GOT3 (cell line): ENCODE results near the gene BICDL1.
"Not testable (repeated sequence)": the region's sequence is repeated elsewhere in the genome, so short reads cannot be mapped to it uniquely, and the experiment has no call there.

Experiments
- DNase-seq: peaks from one replicate; lab custom pipeline; 2025; ENCODE audit warnings: mixed read lengths; lab: John Stamatoyannopoulos, UW

Gene BICDL1

DNA sequence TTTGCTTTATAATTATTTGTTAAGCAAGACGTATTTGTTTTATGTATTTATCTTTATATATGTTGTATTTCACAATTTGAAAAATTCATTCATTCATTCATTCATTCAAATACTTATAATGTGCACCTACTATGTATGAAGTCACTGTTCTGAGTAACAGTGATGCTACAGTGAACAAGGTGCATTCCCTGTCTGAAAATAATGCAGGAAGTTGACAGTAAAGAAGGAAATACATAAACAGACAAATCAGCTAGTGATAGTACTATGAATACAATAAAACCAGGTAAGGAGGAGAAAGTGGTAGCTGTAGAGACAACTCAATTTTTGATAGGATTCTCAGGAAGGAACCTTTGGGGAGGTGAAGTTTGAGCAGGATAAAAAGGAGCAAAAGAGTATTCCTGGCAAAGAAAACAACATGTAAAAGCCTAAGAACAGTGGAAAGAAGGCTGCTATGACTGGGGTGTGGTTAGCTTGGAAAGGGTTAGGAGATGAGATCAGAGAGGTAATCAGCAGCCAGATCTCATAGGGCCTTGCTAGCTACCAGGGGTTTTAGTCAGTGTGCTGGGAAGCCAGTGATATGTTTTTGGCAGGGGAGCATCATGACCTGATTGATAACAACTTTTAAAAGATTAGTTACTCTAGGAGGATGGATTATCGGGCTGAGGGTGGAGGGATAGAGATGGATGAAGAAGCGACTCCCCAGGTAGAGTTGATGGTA lies 17.4 kb downstream of the BICDL1 start:
- no peak for DNase-seq

DNA sequence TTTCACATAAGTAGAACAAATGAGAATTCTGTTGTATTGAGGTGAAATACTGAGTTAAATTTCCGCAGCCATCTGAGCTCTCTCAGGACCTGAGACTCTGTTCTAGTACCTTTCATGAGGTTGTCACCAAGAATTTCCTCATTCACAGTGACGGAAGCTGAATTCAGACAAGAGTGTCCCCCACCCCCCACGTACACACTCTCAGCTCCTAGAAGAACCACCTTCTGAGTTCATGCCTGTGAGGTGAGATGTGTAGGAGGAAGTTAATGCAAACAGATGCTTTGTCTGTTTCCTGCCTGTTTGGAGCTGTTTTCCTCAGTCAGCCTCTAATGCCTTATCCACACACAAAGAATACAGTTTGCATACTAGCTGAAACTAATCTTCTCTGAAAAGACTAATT lies 18.2 kb downstream of the BICDL1 start:
- no peak for DNase-seq

DNA sequence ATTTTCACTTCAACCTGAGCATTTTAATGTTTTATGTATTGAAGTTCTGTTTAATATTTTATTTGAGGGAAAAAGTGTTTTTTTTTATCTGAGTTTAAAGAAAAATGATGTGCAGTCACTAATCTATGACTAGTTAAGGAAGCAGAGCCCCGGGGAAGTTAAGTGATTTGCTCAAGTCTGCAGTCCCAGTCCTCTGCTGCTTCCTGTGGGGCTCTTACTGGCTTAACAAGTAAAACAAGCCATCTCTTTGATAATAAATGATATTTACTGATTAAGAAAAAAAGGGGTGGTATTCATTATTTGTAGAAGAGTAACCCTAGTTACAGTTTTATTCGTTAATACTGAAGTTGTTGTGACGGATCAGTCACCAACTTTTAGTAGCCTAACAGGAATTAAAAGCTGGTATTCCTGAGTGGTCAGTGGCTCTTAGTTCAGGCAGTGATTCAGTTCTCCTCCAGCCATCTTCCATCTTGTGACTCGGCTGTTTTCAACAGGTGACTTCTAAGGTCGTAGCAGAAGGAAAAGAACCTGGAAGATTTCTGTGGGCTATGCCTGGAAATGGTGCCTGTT lies 21.7 kb downstream of the BICDL1 start:
- no peak for DNase-seq

DNA sequence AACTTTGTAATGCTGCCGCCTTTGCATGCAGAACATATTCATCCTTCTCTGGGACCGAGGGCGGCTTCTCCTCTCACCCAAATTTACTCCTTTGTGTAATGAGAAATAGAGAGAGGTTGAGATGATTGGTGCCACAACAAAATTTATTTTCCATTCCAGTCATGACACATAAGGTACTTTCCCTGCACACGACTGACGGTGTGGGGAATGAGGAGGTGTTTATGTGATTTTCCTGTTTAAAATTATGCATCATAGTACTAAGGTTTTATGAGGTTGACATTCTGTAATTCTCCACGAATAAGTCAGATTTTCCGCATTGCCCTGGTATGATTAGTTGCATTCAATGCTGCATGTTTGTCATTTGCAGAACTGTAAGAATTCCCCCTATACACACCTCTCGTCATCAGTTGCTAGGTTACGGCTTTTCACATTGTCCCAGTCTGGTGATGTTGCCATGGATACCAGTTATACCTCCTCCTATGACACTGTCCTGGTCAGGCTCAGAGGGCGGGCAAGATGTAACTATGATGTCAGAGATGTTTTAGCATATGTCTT lies 23.1 kb downstream of the BICDL1 start:
- DNase-seq: peak; percentile 4

DNA sequence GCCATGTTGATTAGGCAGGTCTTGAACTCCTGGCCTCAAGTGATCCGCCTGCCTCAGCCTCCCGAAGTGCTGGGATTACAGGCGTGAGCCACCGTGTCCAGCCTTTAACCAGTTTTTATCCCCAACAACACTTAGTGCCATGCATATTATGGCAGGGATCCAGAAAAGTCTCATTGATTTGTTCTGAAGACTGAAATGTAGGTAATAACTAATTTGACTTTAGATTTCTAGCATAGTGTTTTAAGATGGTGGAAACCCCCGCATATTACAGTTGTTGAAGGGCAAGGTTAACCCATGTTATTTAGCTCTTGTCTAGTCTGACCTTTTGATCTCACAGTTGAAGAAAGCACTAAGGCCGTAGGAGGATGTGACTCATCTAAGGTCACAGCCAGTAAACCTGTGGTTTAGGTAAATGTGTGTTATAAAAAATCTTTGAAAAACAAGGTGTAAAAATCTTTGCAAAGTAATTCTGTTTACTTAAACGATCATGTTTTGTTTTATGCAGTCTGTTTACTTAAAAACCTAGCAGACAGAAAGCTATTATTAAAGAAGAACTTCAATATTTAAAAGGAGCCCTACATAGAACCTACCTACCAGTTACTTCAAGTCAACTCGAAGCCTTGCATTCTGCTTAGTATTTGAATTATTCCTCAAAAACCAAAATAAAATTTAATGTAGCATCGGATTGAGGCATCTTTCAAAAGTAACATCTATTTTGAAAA lies 24.8 kb downstream of the BICDL1 start:
- no peak for DNase-seq

DNA sequence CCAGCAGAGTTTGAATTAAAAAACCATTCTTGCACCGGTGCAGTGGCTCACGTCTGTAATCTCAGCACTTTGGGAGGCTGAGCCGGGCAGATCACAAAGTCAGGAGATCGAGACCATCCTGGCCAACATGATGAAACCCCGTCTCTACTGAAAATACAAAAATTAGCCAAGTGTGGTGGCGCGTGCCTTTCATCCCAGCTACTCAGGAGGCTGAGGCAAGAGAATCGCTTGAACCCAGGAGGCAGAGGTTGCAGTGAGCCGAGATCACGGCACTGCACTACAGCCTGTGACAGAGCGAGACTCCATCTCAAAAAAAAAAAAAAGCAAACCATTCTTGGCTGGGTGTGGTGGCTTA lies 25.3 kb downstream of the BICDL1 start:
- DNase-seq: not testable (repeated sequence)

DNA sequence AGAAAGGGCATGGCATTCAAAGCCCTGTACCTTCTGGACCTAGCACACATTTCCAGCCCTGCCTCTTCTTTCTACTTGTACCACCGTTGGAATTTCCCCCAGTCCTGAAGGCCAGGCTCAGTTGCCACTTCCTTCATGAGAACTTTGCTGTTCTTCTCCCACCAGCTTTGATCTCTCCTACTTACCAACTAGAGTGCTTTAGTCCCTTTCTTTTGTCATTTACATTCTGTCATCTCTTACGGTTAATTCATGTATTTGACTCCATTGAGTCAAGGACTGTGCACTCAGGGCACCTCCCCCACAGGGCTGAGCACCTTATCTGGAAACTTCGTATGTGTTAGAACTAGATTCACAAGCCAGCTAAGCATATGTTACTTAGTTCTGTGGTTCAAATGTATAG lies 26.3 kb downstream of the BICDL1 start:
- no peak for DNase-seq

DNA sequence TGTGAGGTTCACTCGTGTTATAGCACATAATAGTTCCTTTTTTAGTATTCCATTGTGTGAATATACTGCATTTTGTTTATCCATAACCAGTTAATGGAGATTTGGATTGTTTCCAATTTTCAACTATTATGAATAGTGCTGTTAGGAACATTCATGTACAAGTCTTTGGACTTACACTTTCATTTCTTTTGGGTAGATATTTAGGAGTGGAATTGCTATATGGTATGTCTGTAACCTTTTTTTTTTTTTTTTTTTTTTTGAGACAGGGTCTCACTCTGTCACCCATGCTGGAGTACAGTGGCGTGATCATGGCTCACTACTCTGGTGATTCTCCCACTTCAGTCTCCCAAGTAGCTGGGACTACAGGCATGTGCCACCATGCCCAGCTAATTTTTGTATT lies 27.2 kb downstream of the BICDL1 start:
- not testable (repeated sequence) for DNase-seq

DNA sequence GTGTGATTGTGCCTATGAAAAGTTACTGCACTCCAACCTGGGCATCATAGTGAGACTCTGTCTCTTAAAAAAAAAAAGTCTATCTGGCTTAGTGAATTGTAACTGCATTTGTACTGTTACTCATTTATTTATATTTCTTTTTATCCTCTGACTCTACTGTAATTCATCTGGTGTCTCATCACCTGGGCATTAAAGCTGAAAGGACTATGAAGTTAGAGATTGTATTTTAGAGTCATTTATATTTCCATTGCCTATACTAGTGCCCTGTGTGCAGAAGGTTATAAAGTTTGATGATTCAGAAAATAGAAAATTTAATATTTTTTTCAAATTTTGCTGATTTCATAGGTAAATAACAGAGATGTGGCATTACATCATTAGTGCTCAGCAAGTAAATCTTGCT lies 30.2 kb downstream of the BICDL1 start:
- DNase-seq: no peak

DNA sequence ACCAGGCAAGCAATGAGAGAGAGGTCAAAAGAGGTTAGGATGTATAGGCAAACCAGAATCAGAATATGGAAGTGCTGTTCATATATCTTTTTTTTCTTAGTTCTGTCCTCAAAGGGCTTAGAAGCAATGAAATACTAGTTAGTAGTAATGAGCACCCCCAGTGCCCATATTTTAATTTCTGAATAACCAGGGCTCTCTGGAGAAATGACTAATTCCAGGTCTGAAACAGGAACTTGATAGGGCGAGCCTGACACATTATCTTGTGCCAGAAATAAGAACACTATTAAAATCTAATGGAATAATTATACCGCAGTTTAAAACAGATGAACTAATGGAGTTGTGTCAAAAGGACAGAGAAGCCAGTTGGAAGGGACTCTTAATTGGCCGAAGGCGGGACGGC lies 30.9 kb downstream of the BICDL1 start:
- no peak for DNase-seq

DNA sequence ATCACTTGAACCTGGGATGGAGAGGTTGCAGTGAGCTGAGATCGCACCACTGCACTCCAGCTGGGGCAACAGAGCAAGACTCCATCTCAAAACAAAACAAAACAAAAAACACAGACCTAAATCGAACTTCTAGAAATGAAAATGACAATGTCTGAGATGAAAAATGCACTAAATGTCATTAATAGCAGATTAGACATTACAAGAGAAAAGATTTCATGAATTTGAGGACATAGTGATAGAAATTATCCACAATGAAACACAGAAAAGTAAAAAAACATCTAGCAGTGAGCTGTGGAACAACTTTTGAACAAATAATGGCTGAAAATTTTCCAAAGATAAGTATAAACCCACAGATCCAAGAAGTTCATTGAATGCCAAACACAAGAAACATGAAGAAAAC lies 35.2 kb downstream of the BICDL1 start:
- DNase-seq: no peak

DNA sequence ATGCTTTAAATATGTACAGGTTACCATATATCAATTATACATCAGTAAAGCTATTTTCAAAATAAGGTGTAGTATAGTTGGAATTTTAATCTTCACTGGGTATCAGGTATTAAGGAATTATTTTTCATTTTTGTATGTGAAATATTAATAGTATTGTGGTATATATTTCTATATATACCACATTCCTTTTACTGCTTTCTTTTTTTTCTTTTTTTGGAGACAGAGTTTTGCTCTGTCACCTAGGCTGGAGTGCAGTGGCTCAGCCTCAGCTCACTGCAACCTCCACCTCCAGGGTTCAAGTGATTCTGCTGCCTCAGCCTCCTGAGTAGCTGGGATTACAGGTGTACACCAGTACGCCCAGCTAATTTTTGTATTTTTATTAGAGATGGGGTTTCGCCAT lies 36.6 kb downstream of the BICDL1 start:
- DNase-seq: no peak

DNA sequence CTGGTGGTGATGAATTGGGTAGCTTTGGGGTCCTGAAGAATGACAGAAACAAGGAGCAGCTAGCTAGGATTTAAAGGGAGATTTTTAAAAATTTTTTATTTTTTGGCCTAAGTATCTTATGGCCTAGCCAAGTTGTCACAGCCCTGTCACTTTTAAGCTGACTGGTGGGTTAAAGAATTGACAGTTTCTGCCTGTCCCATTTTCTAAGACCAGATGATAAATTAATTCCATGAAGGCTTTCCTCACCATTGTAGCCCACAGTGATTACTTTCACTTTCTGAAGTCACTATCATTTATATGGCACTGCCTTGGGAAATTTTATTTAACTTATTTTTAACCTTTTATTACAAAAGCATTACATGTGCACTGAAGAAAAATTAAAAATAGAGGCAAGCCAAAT lies 43.2 kb downstream of the BICDL1 start:
- DNase-seq: no peak

DNA sequence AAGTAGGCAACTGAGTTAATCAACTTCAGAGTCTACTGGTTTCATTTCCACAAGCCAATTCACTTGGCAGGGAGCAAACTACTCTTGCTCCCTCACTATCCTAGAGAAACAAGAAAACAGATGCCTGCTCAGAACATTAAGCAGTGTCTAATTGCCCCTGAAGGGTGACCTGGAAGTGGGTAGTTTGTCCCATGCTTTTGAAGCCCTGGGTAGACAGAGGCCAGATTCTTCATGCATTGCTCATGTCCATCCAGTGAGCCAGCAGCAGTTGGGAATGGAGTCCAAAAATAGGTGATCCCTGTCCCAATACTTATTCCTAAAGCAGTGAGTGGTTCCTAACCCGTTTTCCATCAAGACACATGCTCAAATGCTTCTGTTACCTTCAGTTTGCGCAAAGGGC lies 48.8 kb downstream of the BICDL1 start:
- no peak for DNase-seq

DNA sequence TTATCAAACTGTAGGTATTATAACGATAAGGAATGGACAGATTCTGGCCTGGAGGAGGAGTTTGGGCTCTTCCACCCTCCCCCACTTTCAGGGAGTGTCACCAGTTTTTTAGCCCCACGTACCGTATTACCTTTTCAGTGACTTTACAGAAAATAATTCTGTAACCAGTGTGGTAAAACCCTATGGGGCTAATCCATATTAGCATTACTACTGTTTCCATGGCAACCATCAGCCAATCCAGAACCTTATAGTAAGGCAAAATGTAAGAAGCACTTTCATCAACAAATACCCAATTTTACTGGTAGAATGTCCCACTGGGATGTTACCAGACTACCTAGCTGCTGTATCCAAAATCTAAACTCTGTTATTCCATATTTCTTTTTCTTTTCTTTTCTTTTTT lies 50.7 kb downstream of the BICDL1 start:
- no peak for DNase-seq

DNA sequence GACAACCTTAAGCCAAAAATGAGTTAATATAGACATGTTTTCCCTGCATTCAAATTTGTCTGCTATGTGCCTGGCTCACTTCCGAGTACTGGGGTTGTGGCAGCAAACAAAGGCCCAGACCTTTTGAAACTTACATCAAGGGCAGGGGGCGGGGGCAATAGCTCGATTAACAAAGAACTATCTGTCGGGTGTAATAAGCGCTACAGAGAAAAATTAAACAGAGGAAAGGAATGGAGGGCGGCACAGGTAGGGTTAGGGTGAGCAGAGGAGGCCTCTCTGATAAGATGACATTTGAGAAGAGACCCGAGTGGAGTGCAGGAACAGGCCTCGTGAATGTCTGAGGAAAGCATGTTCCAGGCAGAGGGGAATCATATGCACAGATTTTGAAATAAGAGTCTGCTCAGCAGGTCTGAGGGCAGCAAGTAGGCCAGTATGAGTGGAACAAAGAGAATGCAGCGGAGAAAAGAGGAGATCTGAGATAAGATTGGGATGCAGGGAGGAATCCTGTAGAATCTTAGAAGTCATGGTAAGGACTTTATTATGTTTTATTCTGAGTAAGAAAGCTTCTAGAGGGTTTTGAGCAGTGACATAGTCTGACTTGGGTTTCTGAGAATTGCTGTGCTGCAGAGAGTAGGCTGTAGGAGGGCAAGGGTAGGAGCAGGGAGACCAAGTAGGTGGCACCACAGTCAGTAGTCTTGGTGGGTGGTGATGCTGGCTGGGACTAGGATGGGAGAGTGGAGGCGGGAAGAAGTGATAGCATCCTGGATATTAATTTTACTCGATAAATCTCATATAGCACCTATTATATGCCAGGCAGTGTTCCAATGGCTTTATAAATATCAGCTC lies 52.6 kb downstream of the BICDL1 start:
- no peak for DNase-seq

DNA sequence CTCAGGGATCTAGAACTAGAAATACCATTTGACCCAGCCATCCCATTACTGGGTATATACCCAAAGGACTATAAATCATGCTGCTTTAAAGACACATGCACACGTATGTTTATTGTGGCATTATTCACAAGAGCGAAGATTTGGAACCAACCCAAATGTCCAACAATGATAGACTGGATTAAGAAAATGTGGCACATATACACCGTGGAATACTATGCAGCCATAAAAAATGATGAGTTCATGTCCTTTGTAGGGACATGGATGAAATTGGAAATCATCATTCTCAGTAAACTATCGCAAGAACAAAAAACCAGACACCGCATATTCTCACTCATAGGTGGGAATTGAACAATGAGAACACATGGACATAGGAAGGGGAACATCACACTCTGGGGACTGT lies 56.3 kb downstream of the BICDL1 start:
- DNase-seq: not testable (repeated sequence)

DNA sequence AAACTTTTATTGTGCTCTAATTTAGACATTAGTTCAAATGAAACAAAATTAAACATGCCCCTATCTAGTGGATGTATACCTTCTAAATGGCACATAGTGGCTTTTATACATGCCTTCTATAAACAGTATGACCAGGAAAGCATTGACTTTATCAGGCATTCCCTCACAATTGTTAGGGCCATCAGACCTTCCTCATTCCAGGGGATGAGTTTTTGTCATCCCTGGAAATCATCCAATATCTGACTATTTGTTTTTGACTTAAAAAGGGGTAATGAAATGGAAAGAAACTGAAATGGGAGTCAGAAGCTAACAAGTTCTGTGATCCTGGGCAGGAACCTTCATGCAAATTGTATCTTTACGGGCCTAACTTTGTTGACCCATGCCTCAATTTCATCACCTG lies 58.0 kb downstream of the BICDL1 start:
- no peak for DNase-seq

DNA sequence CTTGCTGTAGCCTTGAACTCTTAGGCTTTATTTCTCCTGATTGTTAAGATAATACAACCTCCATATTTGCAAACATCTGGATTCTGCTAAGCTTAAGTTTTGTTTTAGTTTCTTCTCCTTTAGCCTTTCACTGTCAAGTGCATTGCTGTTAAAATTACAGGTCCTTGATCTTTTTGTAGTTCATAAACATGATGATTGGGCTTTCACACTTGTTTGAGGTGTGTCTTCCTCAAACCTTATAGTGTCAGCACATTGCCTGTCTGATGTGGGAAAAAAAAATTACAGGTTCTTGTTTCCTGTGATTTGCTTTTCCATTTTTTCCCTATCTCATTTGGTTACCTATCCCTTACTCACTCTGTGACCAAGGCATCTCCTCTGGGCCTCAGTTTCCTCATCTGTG lies 59.2 kb downstream of the BICDL1 start:
- no peak for DNase-seq

DNA sequence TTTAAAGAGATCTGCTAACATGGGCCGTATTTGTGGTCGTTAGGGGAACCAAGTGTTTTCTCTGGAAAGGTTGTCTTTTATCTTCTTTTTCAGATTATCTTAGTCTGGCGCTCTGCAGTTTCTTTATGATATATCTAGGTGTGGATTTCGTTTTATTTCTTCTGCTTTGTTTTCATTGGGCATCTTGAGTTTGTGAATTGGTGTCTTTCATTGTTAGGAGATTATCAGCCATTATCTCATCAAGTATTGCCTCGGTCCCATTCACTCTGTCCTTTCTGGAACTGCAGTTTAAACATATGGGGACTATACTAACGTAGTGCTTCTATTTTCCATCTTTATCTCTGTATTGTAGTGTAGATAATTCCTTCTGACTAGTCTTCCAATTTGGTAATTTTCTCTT lies 60.4 kb downstream of the BICDL1 start:
- DNase-seq: no peak

DNA sequence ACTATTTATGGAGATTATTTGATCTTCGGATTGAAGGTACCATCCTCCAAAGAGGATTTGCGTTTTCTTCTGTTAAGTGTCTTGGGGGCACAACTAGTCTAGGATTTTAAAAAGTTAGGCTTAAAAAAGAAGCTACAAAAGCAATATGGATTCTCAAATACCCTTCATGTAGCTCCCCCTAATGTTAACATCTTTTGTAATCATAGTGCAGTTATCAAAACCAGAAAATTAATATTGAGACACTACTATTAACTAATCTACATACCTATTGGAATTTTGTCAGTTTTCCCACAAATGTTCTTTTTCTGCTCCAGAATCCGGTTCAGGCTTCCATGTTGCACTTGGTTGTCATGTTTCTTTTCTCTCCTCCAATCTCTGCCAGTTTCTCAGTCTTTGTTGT lies 62.5 kb downstream of the BICDL1 start:
- DNase-seq: no peak

DNA sequence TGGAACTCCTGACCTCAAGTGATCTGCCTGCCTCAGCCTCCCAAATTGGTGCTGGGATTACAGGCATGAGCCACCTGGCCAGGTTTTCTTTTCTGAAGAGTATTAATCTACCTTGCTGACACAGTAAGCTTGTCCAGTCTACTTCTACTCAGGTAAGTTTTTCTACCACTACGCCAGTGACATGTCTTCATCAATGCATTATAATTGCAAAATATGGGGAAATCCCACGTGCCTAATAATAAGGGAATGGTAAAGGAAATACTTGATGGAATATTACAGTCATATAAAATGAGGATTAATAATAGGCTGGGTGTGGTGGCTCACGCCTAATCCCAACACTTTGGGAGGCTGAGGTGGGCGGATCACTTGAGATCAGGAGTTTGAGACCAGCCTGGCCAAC lies 65.3 kb downstream of the BICDL1 start:
- no peak for DNase-seq
